ENCODE data around the gene DENND1B. TPM values are rescaled to one million over a fixed set of nuclear protein-coding genes. Genes with fewer than 3 reads are reported as not detected.
"Not testable (repeated sequence)": the region's sequence is repeated elsewhere in the genome, so short reads cannot be mapped to it uniquely, and the experiment has no call there.

The DENND1B gene
- total RNA-seq, 1 donor from 2014 or later: 26.9 TPM

DNA sequence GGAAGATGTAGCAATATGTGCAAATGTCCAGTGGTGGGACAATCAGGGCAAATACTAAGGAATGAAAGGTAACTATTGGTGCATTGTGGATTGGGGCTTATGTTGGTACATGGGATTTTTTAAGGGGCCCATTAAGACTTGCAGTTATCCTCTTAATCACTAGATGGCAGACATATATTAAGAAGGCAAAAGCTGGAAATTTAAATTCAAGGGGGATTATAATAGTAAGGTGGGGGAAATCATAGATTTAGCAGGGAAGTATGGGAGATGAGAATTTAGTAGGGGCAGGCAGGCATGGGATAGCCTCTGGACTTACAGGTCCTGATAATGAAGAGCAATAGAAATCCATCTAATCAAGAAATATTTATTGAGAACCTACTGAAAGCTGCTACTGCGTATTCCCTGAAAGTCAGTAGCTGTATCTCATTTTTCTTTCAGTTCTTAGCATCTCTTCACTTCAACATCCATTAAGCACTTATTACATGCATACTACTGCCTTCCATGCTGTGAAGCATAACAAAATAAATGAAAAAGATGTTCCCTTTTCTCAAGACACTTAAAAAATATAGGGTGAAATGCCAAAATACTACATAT, 255.4 kb downstream of the DENND1B start:
- no peak overlapping the region for H3K27ac ChIP-seq (replicated peaks)
- no peaks in the 10 kb centered on the region for H3K9me3 ChIP-seq (replicated peaks)

DNA sequence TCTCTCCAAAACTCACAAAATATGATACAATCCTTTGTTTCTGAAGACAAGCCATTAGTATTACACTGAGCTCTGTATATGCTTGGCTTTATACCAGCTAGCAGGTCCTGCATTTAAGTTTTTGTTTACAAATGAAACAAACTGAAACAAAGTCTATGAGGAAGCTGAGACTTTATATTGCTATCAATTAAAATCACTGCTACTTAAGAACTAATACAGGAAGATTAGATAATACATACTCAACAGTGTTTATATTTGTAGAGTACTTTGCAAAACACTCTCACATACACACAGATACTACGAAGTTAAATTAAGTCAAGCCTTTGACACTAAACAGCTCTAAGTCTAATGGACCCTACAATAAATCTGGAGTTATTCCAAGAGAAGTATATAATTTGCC, 259.9 kb downstream of the DENND1B start:
- Histone ChIP-seq H3K4me1 (peaks cover 10% of the 10 kb centered on the region), H3K27me3 (ENCODE audit: low read depth) (no peaks in the 10 kb centered on the region), H3K9me3 (replicated peaks) (no peaks in the 10 kb centered on the region), H3K27ac (replicated peaks) (no peak overlapping the region), H3K4me3 (no peak overlapping the region), H3K36me3 (peaks cover 20% of the 10 kb centered on the region)
- TF ChIP-seq, protein P1, sequence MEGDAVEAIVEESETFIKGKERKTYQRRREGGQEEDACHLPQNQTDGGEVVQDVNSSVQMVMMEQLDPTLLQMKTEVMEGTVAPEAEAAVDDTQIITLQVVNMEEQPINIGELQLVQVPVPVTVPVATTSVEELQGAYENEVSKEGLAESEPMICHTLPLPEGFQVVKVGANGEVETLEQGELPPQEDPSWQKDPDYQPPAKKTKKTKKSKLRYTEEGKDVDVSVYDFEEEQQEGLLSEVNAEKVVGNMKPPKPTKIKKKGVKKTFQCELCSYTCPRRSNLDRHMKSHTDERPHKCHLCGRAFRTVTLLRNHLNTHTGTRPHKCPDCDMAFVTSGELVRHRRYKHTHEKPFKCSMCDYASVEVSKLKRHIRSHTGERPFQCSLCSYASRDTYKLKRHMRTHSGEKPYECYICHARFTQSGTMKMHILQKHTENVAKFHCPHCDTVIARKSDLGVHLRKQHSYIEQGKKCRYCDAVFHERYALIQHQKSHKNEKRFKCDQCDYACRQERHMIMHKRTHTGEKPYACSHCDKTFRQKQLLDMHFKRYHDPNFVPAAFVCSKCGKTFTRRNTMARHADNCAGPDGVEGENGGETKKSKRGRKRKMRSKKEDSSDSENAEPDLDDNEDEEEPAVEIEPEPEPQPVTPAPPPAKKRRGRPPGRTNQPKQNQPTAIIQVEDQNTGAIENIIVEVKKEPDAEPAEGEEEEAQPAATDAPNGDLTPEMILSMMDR (IDR thresholded peaks at IDR 0.05; ENCODE audit: borderline replicate concordance): no peak
- intact Hi-C loops (cut with micrococcal nuclease): no loop called here
- no peak for DNase-seq

More for the DNA sequence above, 255.4 kb downstream of the DENND1B start:
- peaks cover 10% of the 10 kb centered on the region for H3K4me1 ChIP-seq
- TF ChIP-seq, protein P1 (IDR thresholded peaks at IDR 0.05; ENCODE audit: borderline replicate concordance): peak; percentile 40
- H3K27me3 ChIP-seq (ENCODE audit: low read depth): no peaks in the 10 kb centered on the region
- intact Hi-C loops (cut with micrococcal nuclease): no loop called here
- H3K36me3 ChIP-seq: no peaks in the 10 kb centered on the region
- H3K4me3 ChIP-seq: no peak overlapping the region
- DNase-seq: no peak

GRCh38 chr1:197510691-197511378, 264.4 kb downstream of the DENND1B start:
- no peak for DNase-seq
- H3K4me1 ChIP-seq: no peaks in the 10 kb centered on the region
- H3K27me3 ChIP-seq (ENCODE audit: low read depth): no peaks in the 10 kb centered on the region
- no peak overlapping the region for H3K4me3 ChIP-seq
- no peaks in the 10 kb centered on the region for H3K9me3 ChIP-seq (replicated peaks)
- no peak overlapping the region for H3K27ac ChIP-seq (replicated peaks)
- intact Hi-C loops (cut with micrococcal nuclease): no loop called here
- H3K36me3 ChIP-seq: peaks cover 26% of the 10 kb centered on the region
- TF ChIP-seq, protein P1 (IDR thresholded peaks at IDR 0.05; ENCODE audit: borderline replicate concordance): no peak

GRCh38 chr1:197496722-197497121, 278.6 kb downstream of the DENND1B start:
- intact Hi-C loops (cut with micrococcal nuclease): no loop called here
- Histone ChIP-seq H3K27me3 (ENCODE audit: low read depth) (no peaks in the 10 kb centered on the region), H3K36me3 (no peaks in the 10 kb centered on the region), H3K4me3 (no peak overlapping the region), H3K9me3 (replicated peaks) (no peaks in the 10 kb centered on the region), H3K27ac (replicated peaks) (no peak overlapping the region), H3K4me1 (no peaks in the 10 kb centered on the region)
- no peak for DNase-seq
- TF ChIP-seq, protein P1 (IDR thresholded peaks at IDR 0.05; ENCODE audit: borderline replicate concordance): no peak

DNA sequence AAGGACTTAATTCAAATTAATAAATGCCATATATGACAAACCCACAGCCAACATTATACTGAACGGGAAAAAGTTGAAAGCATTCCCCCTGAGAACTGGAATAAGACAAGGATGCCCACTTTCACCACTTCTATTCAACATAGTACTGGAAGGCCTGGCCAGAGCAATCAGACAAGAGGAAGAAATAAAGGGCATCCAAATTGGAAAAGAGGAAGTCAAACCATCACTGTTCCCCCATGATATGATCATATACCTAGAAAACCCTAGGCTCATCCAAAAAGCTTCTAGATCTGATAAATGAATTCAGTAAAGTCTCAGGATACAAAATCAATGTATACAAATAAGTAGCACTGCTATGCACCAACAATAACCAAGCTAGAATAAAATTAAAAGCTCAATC, 283.8 kb downstream of the DENND1B start:
- H3K9me3 ChIP-seq (replicated peaks); intact Hi-C loops (cut with micrococcal nuclease); DNase-seq; H3K4me3 ChIP-seq; H3K4me1 ChIP-seq; H3K36me3 ChIP-seq; H3K27me3 ChIP-seq (ENCODE audit: low read depth); H3K27ac ChIP-seq (replicated peaks): not testable (repeated sequence)

DNA sequence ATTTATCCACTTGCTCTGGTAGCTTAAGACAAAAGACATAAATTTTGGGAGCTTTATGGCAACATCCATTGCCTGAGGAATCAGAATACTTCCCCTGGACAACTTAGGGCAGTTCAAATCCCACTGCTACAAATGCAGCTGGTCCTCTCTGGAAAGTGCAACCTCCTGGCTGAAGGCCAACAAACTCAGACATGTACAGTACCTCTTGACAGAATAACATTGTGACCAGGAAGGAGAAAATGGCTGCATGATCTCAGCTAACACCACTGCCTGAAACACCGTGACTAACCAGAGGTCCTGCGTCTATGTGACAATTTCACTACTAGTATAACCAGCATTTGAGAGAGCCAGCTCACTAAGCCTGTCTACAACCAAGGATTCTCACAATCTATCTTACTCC, 288.3 kb downstream of the DENND1B start:
- intact Hi-C loops (cut with micrococcal nuclease): no loop called here
- Histone ChIP-seq H3K27me3 (ENCODE audit: low read depth) (no peaks in the 10 kb centered on the region), H3K4me3 (no peak overlapping the region), H3K36me3 (no peaks in the 10 kb centered on the region), H3K4me1 (peaks cover 3% of the 10 kb centered on the region), H3K9me3 (replicated peaks) (peaks cover 5% of the 10 kb centered on the region), H3K27ac (replicated peaks) (no peak overlapping the region)
- DNase-seq: no peak
- TF ChIP-seq, protein P1 (IDR thresholded peaks at IDR 0.05; ENCODE audit: borderline replicate concordance): no peak

All from left ventricle myocardium inferior (tissue), 1 donor.